ENCODE measurements around the gene BRWD1. TPM values are rescaled to one million over a fixed set of nuclear protein-coding genes. Genes with fewer than 3 reads are reported as not detected.
A peak's percentile ranks its signal among the peaks of the same experiment; 100 is the strongest.

The BRWD1 gene
- total and polyA plus RNA-seq, 2 of the 13 experiments (the other 11 are each of a cell fraction or from before 2014, with no cell fraction given): 13.9 to 28.0 TPM

- no peak for TF ChIP-seq ZNF567 (CRISPR knock-in tag; IDR thresholded peaks at IDR 0.05; ENCODE audit: borderline replicate concordance)
- TF ChIP-seq, protein P1, sequence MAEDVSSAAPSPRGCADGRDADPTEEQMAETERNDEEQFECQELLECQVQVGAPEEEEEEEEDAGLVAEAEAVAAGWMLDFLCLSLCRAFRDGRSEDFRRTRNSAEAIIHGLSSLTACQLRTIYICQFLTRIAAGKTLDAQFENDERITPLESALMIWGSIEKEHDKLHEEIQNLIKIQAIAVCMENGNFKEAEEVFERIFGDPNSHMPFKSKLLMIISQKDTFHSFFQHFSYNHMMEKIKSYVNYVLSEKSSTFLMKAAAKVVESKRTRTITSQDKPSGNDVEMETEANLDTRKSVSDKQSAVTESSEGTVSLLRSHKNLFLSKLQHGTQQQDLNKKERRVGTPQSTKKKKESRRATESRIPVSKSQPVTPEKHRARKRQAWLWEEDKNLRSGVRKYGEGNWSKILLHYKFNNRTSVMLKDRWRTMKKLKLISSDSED (CRISPR knock-in tag; IDR thresholded peaks at IDR 0.05): peak; percentile 87
- peak; percentile 83 for TF ChIP-seq ZNF574 (CRISPR knock-in tag; IDR thresholded peaks at IDR 0.05)
- no peak for TF ChIP-seq MBD4 (IDR thresholded peaks at IDR 0.05; ENCODE audit: borderline replicate concordance, low read length)
- TF ChIP-seq ZNF891 (CRISPR knock-in tag; IDR thresholded peaks at IDR 0.05): no peak
- TF ChIP-seq ZNF576 (CRISPR knock-in tag; IDR thresholded peaks at IDR 0.05): no peak
- TF ChIP-seq PCBP2 (optimal IDR thresholded peaks at IDR 0.05; ENCODE audit: low read depth, low read length, poor library complexity, severe bottlenecking): no peak
- peak; percentile 82 for TF ChIP-seq POGZ (CRISPR knock-in tag; IDR thresholded peaks at IDR 0.05)
- no peak for TF ChIP-seq ZBTB37 (CRISPR knock-in tag; IDR thresholded peaks at IDR 0.05)
- no peak for TF ChIP-seq NFE2 (CRISPR knock-in tag; IDR thresholded peaks at IDR 0.05)
- TF ChIP-seq ZMAT3 (CRISPR knock-in tag; conservative IDR thresholded peaks at IDR 0.05): peak; percentile 96
- TF ChIP-seq ZNF772 (CRISPR knock-in tag; IDR thresholded peaks at IDR 0.05): no peak
- TF ChIP-seq, protein P2, sequence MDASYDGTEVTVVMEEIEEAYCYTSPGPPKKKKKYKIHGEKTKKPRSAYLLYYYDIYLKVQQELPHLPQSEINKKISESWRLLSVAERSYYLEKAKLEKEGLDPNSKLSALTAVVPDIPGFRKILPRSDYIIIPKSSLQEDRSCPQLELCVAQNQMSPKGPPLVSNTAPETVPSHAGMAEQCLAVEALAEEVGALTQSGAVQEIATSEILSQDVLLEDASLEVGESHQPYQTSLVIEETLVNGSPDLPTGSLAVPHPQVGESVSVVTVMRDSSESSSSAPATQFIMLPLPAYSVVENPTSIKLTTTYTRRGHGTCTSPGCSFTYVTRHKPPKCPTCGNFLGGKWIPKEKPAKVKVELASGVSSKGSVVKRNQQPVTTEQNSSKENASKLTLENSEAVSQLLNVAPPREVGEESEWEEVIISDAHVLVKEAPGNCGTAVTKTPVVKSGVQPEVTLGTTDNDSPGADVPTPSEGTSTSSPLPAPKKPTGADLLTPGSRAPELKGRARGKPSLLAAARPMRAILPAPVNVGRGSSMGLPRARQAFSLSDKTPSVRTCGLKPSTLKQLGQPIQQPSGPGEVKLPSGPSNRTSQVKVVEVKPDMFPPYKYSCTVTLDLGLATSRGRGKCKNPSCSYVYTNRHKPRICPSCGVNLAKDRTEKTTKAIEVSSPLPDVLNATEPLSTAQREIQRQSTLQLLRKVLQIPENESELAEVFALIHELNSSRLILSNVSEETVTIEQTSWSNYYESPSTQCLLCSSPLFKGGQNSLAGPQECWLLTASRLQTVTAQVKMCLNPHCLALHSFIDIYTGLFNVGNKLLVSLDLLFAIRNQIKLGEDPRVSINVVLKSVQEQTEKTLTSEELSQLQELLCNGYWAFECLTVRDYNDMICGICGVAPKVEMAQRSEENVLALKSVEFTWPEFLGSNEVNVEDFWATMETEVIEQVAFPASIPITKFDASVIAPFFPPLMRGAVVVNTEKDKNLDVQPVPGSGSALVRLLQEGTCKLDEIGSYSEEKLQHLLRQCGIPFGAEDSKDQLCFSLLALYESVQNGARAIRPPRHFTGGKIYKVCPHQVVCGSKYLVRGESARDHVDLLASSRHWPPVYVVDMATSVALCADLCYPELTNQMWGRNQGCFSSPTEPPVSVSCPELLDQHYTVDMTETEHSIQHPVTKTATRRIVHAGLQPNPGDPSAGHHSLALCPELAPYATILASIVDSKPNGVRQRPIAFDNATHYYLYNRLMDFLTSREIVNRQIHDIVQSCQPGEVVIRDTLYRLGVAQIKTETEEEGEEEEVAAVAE (CRISPR knock-in tag; IDR thresholded peaks at IDR 0.05; ENCODE audit: borderline replicate concordance): no peak
- peak; percentile 94 for TF ChIP-seq REXO4 (CRISPR knock-in tag; IDR thresholded peaks at IDR 0.05; ENCODE audit: borderline replicate concordance)
- TF ChIP-seq ZNF674 (CRISPR knock-in tag; IDR thresholded peaks at IDR 0.05; ENCODE audit: low read depth): no peak
- TF ChIP-seq NFYB (CRISPR knock-in tag; IDR thresholded peaks at IDR 0.05): no peak; the same call in 1 of the 2 replicates
- no peak for TF ChIP-seq HHEX (CRISPR knock-in tag; IDR thresholded peaks at IDR 0.05)
- TF ChIP-seq ISL2 (CRISPR knock-in tag; IDR thresholded peaks at IDR 0.05): peak; percentile 27; the same call in 1 of the 2 replicates
- 0 out of 2 replicates have a peak, but pooled peaks have one; percentile 43 for TF ChIP-seq IRF1 (CRISPR knock-in tag; IDR thresholded peaks at IDR 0.05; ENCODE audit: low read depth)
Measured at GRCh38 chr21:39313571-39314142, at the start of gene BRWD1 (continued).
